HG02678 (cell line): Measurements from ENCODE around the gene SAMD4A.

Source experiments
- ATAC-seq: cut with Tn5 transposase; IDR thresholded peaks from one replicate; pipeline ENCODE4 v1.9.1; 2021; ENCODE audit warnings: mild to moderate bottlenecking, moderate library complexity; ENCODE audit not compliant: unreplicated experiment

The SAMD4A gene

GRCh38 chr14:54653712-54654469 is 87.0 kb downstream of the SAMD4A start:
- ATAC-seq = no peak

- ATAC-seq = no peak
Measured at GRCh38 chr14:54654605-54655004, 87.7 kb downstream of the SAMD4A start.

GRCh38 chr14:54658836-54659235 is 91.9 kb downstream of the SAMD4A start:
- ATAC-seq = no peak

- no peak for ATAC-seq
Measured at GRCh38 chr14:54659365-54659764, 92.4 kb downstream of the SAMD4A start.

GRCh38 chr14:54660604-54661111 is 93.7 kb downstream of the SAMD4A start:
- no peak for ATAC-seq

- ATAC-seq = no peak
Measured at GRCh38 chr14:54662491-54663133, 95.7 kb downstream of the SAMD4A start.

GRCh38 chr14:54664961-54665360 is 98.0 kb downstream of the SAMD4A start:
- ATAC-seq = no peak

GRCh38 chr14:54665946-54666345 is 99.0 kb downstream of the SAMD4A start:
- no peak for ATAC-seq

GRCh38 chr14:54667026-54667744 is 100.3 kb downstream of the SAMD4A start:
- no peak for ATAC-seq

GRCh38 chr14:54667764-54668163 is 100.8 kb downstream of the SAMD4A start:
- ATAC-seq = no peak

GRCh38 chr14:54669721-54670561 is 103.0 kb downstream of the SAMD4A start:
- no peak for ATAC-seq

- ATAC-seq = no peak
Measured at GRCh38 chr14:54671537-54671936, 104.6 kb downstream of the SAMD4A start.

GRCh38 chr14:54672181-54672580 is 105.3 kb downstream of the SAMD4A start:
- ATAC-seq = no peak

GRCh38 chr14:54672688-54673087 is 105.8 kb downstream of the SAMD4A start:
- ATAC-seq = no peak

GRCh38 chr14:54673193-54674045 is 106.5 kb downstream of the SAMD4A start:
- no peak for ATAC-seq

GRCh38 chr14:54674046-54674741 is 107.3 kb downstream of the SAMD4A start:
- ATAC-seq = no peak

GRCh38 chr14:54675236-54676128 is 108.6 kb downstream of the SAMD4A start:
- no peak for ATAC-seq
